Fibroblast of pulmonary artery (primary cell): Measurements from ENCODE around the gene SS18L1.

Experiments used
- DNase-seq: peaks from one replicate; pipeline ENCODE4 v3.0.0-alpha.2; 2010; ENCODE audit warnings: low read depth
- H3K4me3 ChIP-seq: replicated peaks from 2 replicates; pipeline ENCODE4 v1.5.1; 2011; ENCODE audit warnings: low read depth, mild to moderate bottlenecking, control low read depth, low read length, moderate library complexity
- CTCF ChIP-seq: IDR thresholded peaks from 2 replicates; pipeline ENCODE4 v1.5.1; 2011; ENCODE audit warnings: mild to moderate bottlenecking, control low read depth, low read length, inconsistent platforms; ENCODE audit errors: missing control alignments

The SS18L1 gene

GRCh38 chr20:62179162-62179504 is 35.6 kb downstream of the SS18L1 start:
- no peak for DNase-seq
- no peak for TF ChIP-seq CTCF
- H3K4me3 ChIP-seq = no peak overlapping the region

GRCh38 chr20:62181808-62182207 is 38.2 kb downstream of the SS18L1 start:
- TF ChIP-seq CTCF = no peak
- peak overlapping the region; percentile 93 for H3K4me3 ChIP-seq
- DNase-seq = no peak

GRCh38 chr20:62182469-62183425 is 39.2 kb downstream of the SS18L1 start, which contains the start of gene MTG2:
MTG2 (plus strand) TSS chr20:62183028; CDS start chr20:62193421, 10,393 bp downstream.
- peak within 1 kb of the TSS; percentile 93 for H3K4me3 ChIP-seq
- DNase-seq = peak; percentile 95
- no peak for TF ChIP-seq CTCF

GRCh38 chr20:62183426-62184142 is 40.0 kb downstream of the SS18L1 start:
- no peak for DNase-seq
- no peak for TF ChIP-seq CTCF
- H3K4me3 ChIP-seq = peak overlapping the region; percentile 93

- no peak overlapping the region for H3K4me3 ChIP-seq
- no peak for DNase-seq
- TF ChIP-seq CTCF = no peak
Observed at GRCh38 chr20:62186096-62186426, 42.5 kb downstream of the SS18L1 start.

- H3K4me3 ChIP-seq = no peak overlapping the region
- peak; percentile 65 for DNase-seq
- no peak for TF ChIP-seq CTCF
Observed at GRCh38 chr20:62186887-62187866, 43.6 kb downstream of the SS18L1 start.
